ENCODE measurements around the gene JARID2.

DNA sequence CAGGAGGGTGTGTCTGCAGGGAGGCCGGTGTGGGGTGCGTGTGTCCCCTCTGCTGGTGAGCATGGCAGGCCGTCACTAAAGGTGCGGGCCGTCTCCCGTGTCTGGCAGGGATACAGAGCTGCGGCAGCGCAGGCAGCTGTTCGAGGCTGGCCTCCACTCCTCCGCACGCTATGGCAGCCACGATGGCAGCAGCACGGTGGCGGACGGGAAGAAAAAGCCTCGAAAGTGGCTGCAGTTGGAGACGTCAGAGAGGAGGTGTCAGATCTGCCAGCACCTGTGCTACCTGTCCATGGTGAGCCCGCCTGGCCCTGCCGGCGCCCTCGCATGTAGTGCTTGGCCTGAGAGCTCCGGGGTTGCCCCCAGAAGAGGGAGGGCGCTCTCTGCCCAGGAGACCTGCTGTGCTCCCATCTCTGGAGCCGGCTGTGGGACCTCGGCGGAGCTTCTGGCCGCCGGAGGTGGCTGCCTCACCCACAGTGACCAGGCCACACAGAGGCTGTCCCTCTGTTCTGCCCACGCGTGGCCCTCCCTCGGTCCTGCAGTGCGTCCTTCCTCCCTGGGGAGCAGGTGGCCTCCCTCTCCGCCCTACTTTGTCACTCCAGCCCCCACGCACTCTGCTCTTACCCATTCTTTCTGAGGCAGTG is 267.4 kb downstream of the JARID2 start:
- TF ChIP-seq, protein P1, sequence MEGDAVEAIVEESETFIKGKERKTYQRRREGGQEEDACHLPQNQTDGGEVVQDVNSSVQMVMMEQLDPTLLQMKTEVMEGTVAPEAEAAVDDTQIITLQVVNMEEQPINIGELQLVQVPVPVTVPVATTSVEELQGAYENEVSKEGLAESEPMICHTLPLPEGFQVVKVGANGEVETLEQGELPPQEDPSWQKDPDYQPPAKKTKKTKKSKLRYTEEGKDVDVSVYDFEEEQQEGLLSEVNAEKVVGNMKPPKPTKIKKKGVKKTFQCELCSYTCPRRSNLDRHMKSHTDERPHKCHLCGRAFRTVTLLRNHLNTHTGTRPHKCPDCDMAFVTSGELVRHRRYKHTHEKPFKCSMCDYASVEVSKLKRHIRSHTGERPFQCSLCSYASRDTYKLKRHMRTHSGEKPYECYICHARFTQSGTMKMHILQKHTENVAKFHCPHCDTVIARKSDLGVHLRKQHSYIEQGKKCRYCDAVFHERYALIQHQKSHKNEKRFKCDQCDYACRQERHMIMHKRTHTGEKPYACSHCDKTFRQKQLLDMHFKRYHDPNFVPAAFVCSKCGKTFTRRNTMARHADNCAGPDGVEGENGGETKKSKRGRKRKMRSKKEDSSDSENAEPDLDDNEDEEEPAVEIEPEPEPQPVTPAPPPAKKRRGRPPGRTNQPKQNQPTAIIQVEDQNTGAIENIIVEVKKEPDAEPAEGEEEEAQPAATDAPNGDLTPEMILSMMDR (optimal IDR thresholded peaks at IDR 0.05 in 1 of 3, IDR thresholded peaks at IDR 0.05 in 1 of 3, conservative IDR thresholded peaks at IDR 0.05 in 1 of 3; ENCODE audit: extremely low read depth in 1 of 3, insufficient read depth in 2 of 3, low read length in 3 of 3): no peak
- TF ChIP-seq EZH2 (IDR thresholded peaks at IDR 0.05; ENCODE audit: low read length): no peak

All from keratinocyte (primary cell).